Bronchial epithelial cell (primary cell): ENCODE measurements around the gene RASSF4. TPM values are rescaled to one million over a fixed set of nuclear protein-coding genes. Genes with fewer than 3 reads are reported as not detected.

Experiments used
- DNase-seq: peaks from one replicate; pipeline ENCODE4 v3.0.0-alpha.2; 2010; ENCODE audit warnings: low read depth
- FAIRE-seq: peaks from 2 replicates; lab custom pipeline; 2011; peaks lifted over from hg19 to GRCh38; lab: Jason Lieb, UNC
- H3K27me3 ChIP-seq: 2 replicates; pipeline ENCODE4 v1.5.1; 2011; ENCODE audit warnings: low read length; ENCODE audit not compliant: control insufficient read depth, insufficient read depth
- H3K36me3 ChIP-seq: 2 replicates; pipeline ENCODE4 v1.5.1; 2011; ENCODE audit warnings: low read length; ENCODE audit not compliant: control insufficient read depth, insufficient read depth
- H3K4me3 ChIP-seq: 2 replicates; pipeline ENCODE4 v1.5.1; 2011; ENCODE audit warnings: mild to moderate bottlenecking, low read depth, low read length, control low read depth
- CTCF ChIP-seq: IDR thresholded peaks from 2 replicates; pipeline ENCODE4 v1.5.1; 2011; ENCODE audit warnings: mild to moderate bottlenecking, moderate library complexity, low read length, control low read depth, inconsistent platforms; ENCODE audit not compliant: insufficient read depth, severe bottlenecking
- total RNA-seq: library from RNA; depleted of rRNA; stranded (reverse); fragments of >200 nt; gene quantifications from 2 replicates; pipeline ENCODE4 v1.2.1, GENCODE V29; 2014

RASSF4 gene
- total RNA-seq, 1 donor from 2014 or later, result 0.26 TPM

- Histone ChIP-seq H3K27me3 (no peaks in the 10 kb centered on the region), H3K36me3 (peaks cover 2% of the 10 kb centered on the region), H3K4me3 (peak overlapping the region; percentile 51)
- FAIRE-seq (no peak), DNase-seq (peak; percentile 85)
- peak; percentile 26 for TF ChIP-seq CTCF
Measured at GRCh38 chr10:45001381-45002148, 42.0 kb downstream of the RASSF4 start.

- no peak for FAIRE-seq
- TF ChIP-seq CTCF, result no peak
Measured at GRCh38 chr10:45003432-45004000, 43.9 kb downstream of the RASSF4 start.

GRCh38 chr10:45004661-45005060 lies 45.1 kb downstream of the RASSF4 start:
- Histone ChIP-seq H3K4me3 (no peak overlapping the region), H3K27me3 (no peaks in the 10 kb centered on the region), H3K36me3 (peaks cover 2% of the 10 kb centered on the region)
- no peak for DNase-seq
- no peak for FAIRE-seq
- no peak for TF ChIP-seq CTCF

More at GRCh38 chr10:45003432-45004000, 43.9 kb downstream of the RASSF4 start:
- no peaks in the 10 kb centered on the region for H3K27me3 ChIP-seq
- no peak overlapping the region for H3K4me3 ChIP-seq
- DNase-seq, result no peak
- peaks cover 2% of the 10 kb centered on the region for H3K36me3 ChIP-seq

- no peaks in the 10 kb centered on the region for H3K27me3 ChIP-seq
- no peak overlapping the region for H3K4me3 ChIP-seq
- DNase-seq, result no peak
- peaks cover 2% of the 10 kb centered on the region for H3K36me3 ChIP-seq
- no peak for TF ChIP-seq CTCF
- no peak for FAIRE-seq
Measured at GRCh38 chr10:45005284-45005683, 45.7 kb downstream of the RASSF4 start.

- no peak overlapping the region for H3K4me3 ChIP-seq
- TF ChIP-seq CTCF, result no peak
- FAIRE-seq (peak; percentile 80), DNase-seq (no peak)
- H3K27me3 ChIP-seq, result no peaks in the 10 kb centered on the region
- H3K36me3 ChIP-seq, result peaks cover 2% of the 10 kb centered on the region
Measured at GRCh38 chr10:45006276-45007030, 46.9 kb downstream of the RASSF4 start.
